HFF-Myc (cell line): ENCODE measurements around the gene TP53BP2.

ENCODE experiments used
- DNase-seq: peaks from one replicate; pipeline ENCODE4 v3.0.0-alpha.2; 2011; ENCODE audit warnings: low read depth; ENCODE audit errors: extremely low read depth
- H3K4me3 ChIP-seq: replicated peaks from 2 replicates; pipeline ENCODE4 v1.5.1; 2011; ENCODE audit warnings: low read depth, mild to moderate bottlenecking, control low read depth, low read length
- TF ChIP-seq, protein P1 (sequence below): IDR thresholded peaks from 2 replicates; pipeline ENCODE4 v1.5.1; 2012; ENCODE audit warnings: mild to moderate bottlenecking, low read depth, low read length, control low read depth; ENCODE audit errors: missing control alignments

TP53BP2 gene

DNA sequence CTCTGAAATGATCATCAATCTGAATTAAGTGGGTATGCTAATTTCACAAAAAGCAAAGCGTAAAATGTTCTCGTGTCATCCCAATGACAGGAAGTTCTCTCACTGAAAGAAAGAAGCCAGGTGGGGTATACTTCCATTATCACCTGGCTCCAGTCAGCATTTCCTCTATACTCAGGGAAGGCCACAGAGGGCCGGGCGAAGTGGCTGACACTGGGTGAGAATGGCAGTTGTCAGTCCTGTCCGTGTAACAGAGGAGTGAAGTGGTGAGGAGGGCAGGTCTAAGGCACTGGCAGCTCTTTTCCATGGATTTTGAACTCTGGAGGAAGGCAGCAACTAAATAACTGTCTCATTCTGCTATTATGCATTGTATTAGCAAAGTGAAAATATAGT is 73.0 kb downstream of the TP53BP2 start:
- no peak overlapping the region for H3K4me3 ChIP-seq
- TF ChIP-seq, protein P1, sequence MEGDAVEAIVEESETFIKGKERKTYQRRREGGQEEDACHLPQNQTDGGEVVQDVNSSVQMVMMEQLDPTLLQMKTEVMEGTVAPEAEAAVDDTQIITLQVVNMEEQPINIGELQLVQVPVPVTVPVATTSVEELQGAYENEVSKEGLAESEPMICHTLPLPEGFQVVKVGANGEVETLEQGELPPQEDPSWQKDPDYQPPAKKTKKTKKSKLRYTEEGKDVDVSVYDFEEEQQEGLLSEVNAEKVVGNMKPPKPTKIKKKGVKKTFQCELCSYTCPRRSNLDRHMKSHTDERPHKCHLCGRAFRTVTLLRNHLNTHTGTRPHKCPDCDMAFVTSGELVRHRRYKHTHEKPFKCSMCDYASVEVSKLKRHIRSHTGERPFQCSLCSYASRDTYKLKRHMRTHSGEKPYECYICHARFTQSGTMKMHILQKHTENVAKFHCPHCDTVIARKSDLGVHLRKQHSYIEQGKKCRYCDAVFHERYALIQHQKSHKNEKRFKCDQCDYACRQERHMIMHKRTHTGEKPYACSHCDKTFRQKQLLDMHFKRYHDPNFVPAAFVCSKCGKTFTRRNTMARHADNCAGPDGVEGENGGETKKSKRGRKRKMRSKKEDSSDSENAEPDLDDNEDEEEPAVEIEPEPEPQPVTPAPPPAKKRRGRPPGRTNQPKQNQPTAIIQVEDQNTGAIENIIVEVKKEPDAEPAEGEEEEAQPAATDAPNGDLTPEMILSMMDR, result no peak
- DNase-seq, result no peak

GRCh38 chr1:223771814-223772770 is 73.7 kb downstream of the TP53BP2 start:
- TF ChIP-seq, protein P1, result no peak
- no peak for DNase-seq
- H3K4me3 ChIP-seq, result no peak overlapping the region

DNA sequence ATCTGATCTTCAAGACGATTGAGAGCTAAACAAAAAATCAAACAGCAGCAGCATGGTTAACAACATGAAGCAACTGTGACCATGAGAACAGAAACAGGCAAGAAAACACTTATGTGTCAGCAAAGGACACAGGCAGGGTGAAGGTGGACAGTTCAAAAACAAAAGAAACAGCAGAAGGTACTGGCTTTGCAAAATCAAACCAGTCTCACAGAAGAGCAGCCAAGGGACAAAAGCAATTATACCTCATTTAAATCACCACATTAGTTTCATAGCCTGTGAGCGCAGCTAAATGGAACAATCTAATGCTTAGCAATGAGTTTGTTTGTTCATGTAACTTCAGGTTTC is 74.3 kb downstream of the TP53BP2 start:
- TF ChIP-seq, protein P1, result no peak
- H3K4me3 ChIP-seq, result no peak overlapping the region
- no peak for DNase-seq

DNA sequence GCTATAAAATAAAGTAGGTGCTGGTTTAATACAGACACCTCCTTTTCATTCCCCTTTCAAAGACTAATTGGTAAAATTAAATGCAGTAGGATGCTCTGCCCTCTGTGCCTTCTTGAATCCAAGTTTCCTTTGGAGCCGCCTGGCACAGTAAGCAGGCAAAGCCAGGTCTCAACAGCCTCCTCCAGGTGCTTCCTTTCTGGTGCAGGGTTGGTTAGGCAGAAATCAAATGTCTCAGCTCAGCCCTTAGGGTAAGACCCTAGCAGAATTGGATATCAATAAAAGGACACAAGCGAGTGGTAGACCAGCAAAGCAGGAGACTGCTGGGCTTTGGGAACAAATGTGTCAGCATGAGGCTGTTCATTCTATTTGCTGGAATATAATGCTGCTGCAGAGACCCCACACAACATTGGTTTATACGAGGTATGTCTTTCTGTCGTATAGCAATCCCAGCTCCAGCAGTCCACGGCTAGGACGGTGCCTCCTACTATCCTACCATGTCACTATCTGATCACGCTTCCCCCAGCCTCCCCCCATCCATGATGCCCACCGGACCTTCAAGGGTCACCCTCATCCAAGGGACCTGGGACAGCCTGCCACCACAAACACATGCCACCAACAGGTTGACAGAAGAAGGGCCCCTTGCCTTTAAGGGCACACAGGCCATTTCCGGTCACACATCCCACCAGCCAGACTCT is 75.0 kb downstream of the TP53BP2 start:
- TF ChIP-seq, protein P1, result no peak
- DNase-seq, result no peak
- no peak overlapping the region for H3K4me3 ChIP-seq

DNA sequence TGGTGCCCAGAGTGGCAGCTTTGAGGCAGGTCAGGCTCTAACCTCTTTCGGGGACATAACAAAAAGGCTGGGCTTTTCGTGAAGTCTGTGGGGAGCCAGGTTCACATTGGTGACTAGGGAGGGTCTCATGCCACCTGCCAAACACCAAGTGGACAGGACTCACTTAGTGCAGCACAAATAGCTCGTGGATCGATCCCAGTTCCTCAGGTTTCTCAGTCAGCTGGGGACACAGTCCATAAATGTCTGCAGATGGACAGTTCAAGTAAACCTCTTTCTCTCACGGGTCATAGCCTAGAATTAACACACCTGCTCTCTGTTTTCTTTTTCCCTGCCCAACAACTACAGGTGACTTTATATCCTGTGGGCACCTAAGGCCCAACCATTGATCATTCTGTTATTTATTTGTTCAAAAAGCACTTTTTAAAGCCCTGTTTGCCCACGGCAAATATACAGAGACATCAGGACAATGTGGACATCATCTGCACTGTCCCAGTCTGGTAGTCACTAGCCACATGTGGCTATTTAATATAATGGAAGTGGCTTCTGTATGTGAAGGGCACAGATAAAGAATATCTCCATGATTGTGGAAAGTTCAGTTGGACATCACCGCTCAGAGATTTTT is 79.9 kb downstream of the TP53BP2 start:
- no peak overlapping the region for H3K4me3 ChIP-seq
- no peak for DNase-seq
- TF ChIP-seq, protein P1, result no peak

DNA sequence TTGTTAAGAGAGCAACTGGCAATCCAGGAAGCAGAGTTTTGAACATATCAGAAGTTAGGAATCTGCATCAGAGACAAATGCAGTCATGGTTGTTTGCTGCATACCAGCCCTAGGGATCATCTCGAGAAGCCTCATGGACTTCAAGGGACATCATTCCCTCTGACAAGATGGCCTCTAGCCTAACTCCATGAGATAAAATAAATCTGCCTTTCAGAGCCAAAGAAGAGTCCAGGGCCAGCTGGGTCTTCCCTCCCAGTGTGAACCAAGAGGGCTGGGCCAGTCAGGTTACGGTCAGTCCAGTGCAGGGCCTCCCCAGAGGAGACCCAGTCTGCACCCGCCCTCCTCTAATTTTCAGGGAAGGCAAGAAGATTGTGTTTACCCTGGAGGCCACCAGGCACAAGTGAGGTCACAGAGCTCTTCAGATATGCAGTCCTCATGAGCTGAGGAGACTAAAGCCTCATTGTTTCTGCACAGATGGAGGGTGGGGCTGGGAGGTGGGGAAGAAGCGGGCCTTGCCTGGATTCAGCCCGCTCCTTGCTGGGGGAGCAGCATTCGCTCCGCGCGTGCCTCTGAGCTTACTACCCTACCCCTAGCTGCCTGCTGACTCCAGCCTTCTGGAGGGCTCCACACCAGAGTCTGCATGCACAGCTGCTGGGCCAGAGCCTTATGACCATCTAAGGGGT is 80.6 kb downstream of the TP53BP2 start:
- no peak overlapping the region for H3K4me3 ChIP-seq
- DNase-seq, result no peak
- TF ChIP-seq, protein P1, result no peak
